Amygdala (tissue), 56 donors: ENCODE data around the gene DCTN1.
"Not testable (repeated sequence)": the region's sequence is repeated elsewhere in the genome, so short reads cannot be mapped to it uniquely, and the experiment has no call there.

Source experiments
- DNase-seq, 56 donors: peaks; one replicate each; lab custom pipeline; 2025; lab: John Stamatoyannopoulos, UW

Gene DCTN1

GRCh38 chr2:74373985-74374384, 6.1 kb downstream of the DCTN1 start:
- DNase-seq, result peak in 9 of 56 donors; percentile 21 to 52 (median 37)

GRCh38 chr2:74373221-74373676, 6.9 kb downstream of the DCTN1 start:
- DNase-seq, result peak in 1 of 56 donors; percentile 3

- DNase-seq, result no peak
These were observed 7.4 kb downstream of the DCTN1 start for GRCh38 chr2:74372674-74373073.

- DNase-seq, result no peak
These were observed 8.7 kb downstream of the DCTN1 start for GRCh38 chr2:74371421-74371820.

- no peak for DNase-seq
These were observed 10.1 kb downstream of the DCTN1 start for GRCh38 chr2:74369976-74370375.

- DNase-seq, result no peak
These were observed 11.6 kb downstream of the DCTN1 start for GRCh38 chr2:74368499-74368898.

- DNase-seq, result no peak
These were observed 12.3 kb downstream of the DCTN1 start for GRCh38 chr2:74367789-74368188.

- no peak for DNase-seq
These were observed 14.1 kb downstream of the DCTN1 start for GRCh38 chr2:74366036-74366435.

- peak in 10 of 56 donors; percentile 7 to 46 (median 26) for DNase-seq
These were observed 15.3 kb downstream of the DCTN1 start for GRCh38 chr2:74364533-74365505.

- no peak for DNase-seq
These were observed 18.8 kb downstream of the DCTN1 start for GRCh38 chr2:74361327-74361726.

GRCh38 chr2:74357627-74358026, 22.5 kb downstream of the DCTN1 start:
- no peak for DNase-seq

GRCh38 chr2:74349889-74350288, 30.2 kb downstream of the DCTN1 start:
- no peak for DNase-seq

- DNase-seq, result no peak
These were observed 32.4 kb downstream of the DCTN1 start for GRCh38 chr2:74347742-74348141.

GRCh38 chr2:74347303-74347702, 32.8 kb downstream of the DCTN1 start:
- DNase-seq, result no peak

- no peak for DNase-seq
These were observed 34.7 kb downstream of the DCTN1 start for GRCh38 chr2:74345272-74345943.

GRCh38 chr2:74343316-74343715, 36.8 kb downstream of the DCTN1 start, which contains the start of gene SLC4A5:
TSS of gene SLC4A5 (minus strand) at chr2:74343416. CDS start at chr2:74315023, 28,393 bp downstream.
- no peak for DNase-seq

- not testable (repeated sequence) for DNase-seq
These were observed 43.9 kb downstream of the DCTN1 start for GRCh38 chr2:74336227-74336626.

- peak in 55 of 56 donors; percentile 3 to 81 (median 45) for DNase-seq
These were observed 45.2 kb downstream of the DCTN1 start for GRCh38 chr2:74334931-74335333.

- no peak for DNase-seq
These were observed 46.1 kb downstream of the DCTN1 start for GRCh38 chr2:74333896-74334586.

- peak in 3 of 56 donors; percentile 3 to 7 (median 4) for DNase-seq
These were observed 46.9 kb downstream of the DCTN1 start for GRCh38 chr2:74333175-74333574.
